Stomach (tissue), 9 donors: ENCODE results near the gene DOCK8. TPM values are rescaled to one million over a fixed set of nuclear protein-coding genes. Genes with fewer than 3 reads are reported as not detected.

Source experiments
- DNase-seq, 2 donors: peaks; one replicate each; pipeline versions ENCODE4 v3.0.0 to v3.0.0-alpha.2; 2013 to 2019
- H3K27ac ChIP-seq, 5 donors: fragments of 200-600 bp in 4 of 5; sonication (generic) in 4 of 5; one replicate each; pipeline ENCODE4 v1.5.1; 2013 to 2019; ENCODE audit warnings: mild to moderate bottlenecking in 1 of 5, moderate library complexity in 1 of 5
- H3K27me3 ChIP-seq, 3 donors: fragments of 200-600 bp; sonication (generic); one replicate each; pipeline ENCODE4 v1.5.1; 2017 to 2019; ENCODE audit warnings: mixed run types in 1 of 3
- H3K36me3 ChIP-seq, 4 donors: fragments of 200-600 bp; sonication (generic); 1 replicate in 3 of 4; 2 replicates in 1 of 4; pipeline ENCODE4 v1.5.1; 2016 to 2019
- H3K4me1 ChIP-seq, 4 donors: fragments of 200-600 bp; sonication (generic); one replicate each; pipeline ENCODE4 v1.5.1; 2016 to 2019
- H3K4me3 ChIP-seq, 4 donors: fragments of 200-600 bp; sonication (generic) in 3 of 4; one replicate each; pipeline ENCODE4 v1.5.1; 2016 to 2019; ENCODE audit warnings: mild to moderate bottlenecking in 1 of 4
- H3K9me3 ChIP-seq, 4 donors: fragments of 200-600 bp; sonication (generic); one replicate each; pipeline ENCODE4 v1.5.1; 2016 to 2019
- EP300 ChIP-seq: sonication (generic); formaldehyde crosslinking; IDR thresholded peaks from one replicate; pipeline ENCODE4 v1.6.1; 2017; ENCODE audit warnings: antibody characterized with exemption
- POLR2A ChIP-seq, 4 donors: fragments of 450-650 bp; IDR thresholded peaks; one replicate each; pipeline ENCODE4 v1.6.1; 2016; ENCODE audit warnings: antibody characterized with exemption in 4 of 4, control low read depth in 2 of 4, mild to moderate bottlenecking in 1 of 4, moderate library complexity in 1 of 4
- POLR2AphosphoS5 ChIP-seq, 3 donors: sonication (generic); formaldehyde crosslinking; IDR thresholded peaks; one replicate each; pipeline ENCODE4 v1.6.1; 2016; ENCODE audit warnings: antibody characterized with exemption in 3 of 3
- WGBS, 5 donors: extraction: QIAGEN DNeasy Blood & Tissue Kit in 3 of 5; methylation state at CpG; one replicate each; pipeline versions ENCODE4 v1.1.5 to v1.1.7; 2013 to 2018; 5-methylcytosine and 5-hydroxymethylcytosine counted together
- intact Hi-C: fragments of 100-400 bp; cut with DNase I; formaldehyde crosslinking; loops from one replicate; pipeline ENCODE4 v1.15.1; 2023; ENCODE audit warnings: low total_unique reads
- polyA plus RNA-seq, 3 donors: library from polyadenylated mRNA; stranded (reverse); fragments of 200-250 nt; gene quantifications; one replicate each; pipeline ENCODE4 v1.2.3, GENCODE V29; 2013
- total RNA-seq, 5 donors: library from RNA; depleted of rRNA; stranded (reverse); fragments of >200 nt; gene quantifications; one replicate each; pipeline versions ENCODE4 v1.1.0 to v1.2.3, GENCODE V29; 2014 to 2016
- TF ChIP-seq, protein P1 (sequence below), 7 experiments: fragments of 450-650 bp in 4 of 7; fragments of 200-600 bp in 3 of 7; sonication (generic) in 3 of 7; IDR thresholded peaks; one replicate each; pipeline ENCODE4 v1.5.1; 2016 to 2019; ENCODE audit warnings: antibody characterized with exemption in 7 of 7, control low read depth in 2 of 7, mild to moderate bottlenecking in 1 of 7
- donor health status: healthy with polysubstance abuse.
- donor health status: Bipolar disorder and iron deficiency.
- donor health status: healthy.

The DOCK8 gene
- total and polyA plus RNA-seq, 8 donors = 2.8 to 191 (median 10.2) TPM

- H3K27ac ChIP-seq = no peak overlapping the region
- H3K9me3 ChIP-seq = no peaks in the 10 kb centered on the region
- H3K4me1 ChIP-seq = no peaks in the 10 kb centered on the region
- intact Hi-C loops = no loop called here
- H3K27me3 ChIP-seq = no peaks in the 10 kb centered on the region
- no peak for TF ChIP-seq POLR2A (IDR thresholded peaks at IDR 0.05)
- TF ChIP-seq, protein P1, sequence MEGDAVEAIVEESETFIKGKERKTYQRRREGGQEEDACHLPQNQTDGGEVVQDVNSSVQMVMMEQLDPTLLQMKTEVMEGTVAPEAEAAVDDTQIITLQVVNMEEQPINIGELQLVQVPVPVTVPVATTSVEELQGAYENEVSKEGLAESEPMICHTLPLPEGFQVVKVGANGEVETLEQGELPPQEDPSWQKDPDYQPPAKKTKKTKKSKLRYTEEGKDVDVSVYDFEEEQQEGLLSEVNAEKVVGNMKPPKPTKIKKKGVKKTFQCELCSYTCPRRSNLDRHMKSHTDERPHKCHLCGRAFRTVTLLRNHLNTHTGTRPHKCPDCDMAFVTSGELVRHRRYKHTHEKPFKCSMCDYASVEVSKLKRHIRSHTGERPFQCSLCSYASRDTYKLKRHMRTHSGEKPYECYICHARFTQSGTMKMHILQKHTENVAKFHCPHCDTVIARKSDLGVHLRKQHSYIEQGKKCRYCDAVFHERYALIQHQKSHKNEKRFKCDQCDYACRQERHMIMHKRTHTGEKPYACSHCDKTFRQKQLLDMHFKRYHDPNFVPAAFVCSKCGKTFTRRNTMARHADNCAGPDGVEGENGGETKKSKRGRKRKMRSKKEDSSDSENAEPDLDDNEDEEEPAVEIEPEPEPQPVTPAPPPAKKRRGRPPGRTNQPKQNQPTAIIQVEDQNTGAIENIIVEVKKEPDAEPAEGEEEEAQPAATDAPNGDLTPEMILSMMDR (IDR thresholded peaks at IDR 0.05) = no peak
- no peak for TF ChIP-seq POLR2AphosphoS5 (IDR thresholded peaks at IDR 0.05)
- TF ChIP-seq EP300 = no peak
- no peak for DNase-seq
- H3K36me3 ChIP-seq = peaks cover 5 to 44% (median 27%) of the 10 kb centered on the region in 4 donors
- WGBS, 5 donors = 89 to 100% (median 94%) methylated on average over 3 of the region's 3 CpGs
- no peak overlapping the region for H3K4me3 ChIP-seq
Observed at GRCh38 chr9:396396-396795, 181.7 kb downstream of the DOCK8 start.

DNA sequence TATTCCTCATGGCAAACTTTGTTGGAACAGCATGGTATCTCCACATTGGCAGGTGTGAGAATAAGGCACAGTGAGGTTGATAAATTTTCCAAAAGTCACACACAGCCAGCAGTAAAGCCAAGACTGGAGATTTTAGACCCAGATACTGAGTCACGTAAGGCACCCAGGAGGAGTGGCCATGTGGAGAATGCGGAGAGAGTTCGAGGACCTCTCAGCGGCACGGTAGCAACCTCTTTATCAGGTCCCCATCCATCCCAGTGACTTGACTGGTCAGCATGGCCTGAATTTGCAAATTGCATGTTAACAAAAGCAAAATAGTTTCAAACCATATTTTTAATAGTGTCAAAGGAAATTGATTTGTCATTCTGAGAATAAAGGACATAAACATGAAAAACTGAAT is 183.4 kb downstream of the DOCK8 start:
- H3K27ac ChIP-seq = no peak overlapping the region
- H3K36me3 ChIP-seq = peaks cover 5 to 61% (median 35%) of the 10 kb centered on the region in 4 donors
- H3K4me3 ChIP-seq = no peak overlapping the region
- DNase-seq = no peak
- intact Hi-C loops = no loop called here
- no peaks in the 10 kb centered on the region for H3K4me1 ChIP-seq
- 80 to 88% (median 83%) methylated on average over 5 of the region's 5 CpGs for WGBS, 5 donors
- TF ChIP-seq POLR2A (IDR thresholded peaks at IDR 0.05) = no peak
- TF ChIP-seq POLR2AphosphoS5 (IDR thresholded peaks at IDR 0.05) = no peak
- no peak for TF ChIP-seq EP300
- TF ChIP-seq, protein P1 (IDR thresholded peaks at IDR 0.05) = no peak
- no peaks in the 10 kb centered on the region for H3K27me3 ChIP-seq
- no peaks in the 10 kb centered on the region for H3K9me3 ChIP-seq

- TF ChIP-seq, protein P1 (IDR thresholded peaks at IDR 0.05) = no peak
- TF ChIP-seq POLR2A (IDR thresholded peaks at IDR 0.05) (no peak), POLR2AphosphoS5 (IDR thresholded peaks at IDR 0.05) (no peak), EP300 (no peak)
- H3K4me3 ChIP-seq = no peak overlapping the region
- intact Hi-C loops = loop anchor here (10.0 kb wide), 1 partner anchor 144 kb away; no protein-coding TSS in a partner anchor
- no peak overlapping the region for H3K27ac ChIP-seq
- H3K9me3 ChIP-seq = no peaks in the 10 kb centered on the region
- H3K4me1 ChIP-seq = no peaks in the 10 kb centered on the region
- peaks cover 5 to 68% (median 37%) of the 10 kb centered on the region in 4 donors for H3K36me3 ChIP-seq
- H3K27me3 ChIP-seq = no peaks in the 10 kb centered on the region
- 77 to 85% (median 82%) methylated on average over 3 of the region's 3 CpGs for WGBS, 5 donors
- DNase-seq = no peak
Observed at GRCh38 chr9:401223-401622, 186.6 kb downstream of the DOCK8 start.

DNA sequence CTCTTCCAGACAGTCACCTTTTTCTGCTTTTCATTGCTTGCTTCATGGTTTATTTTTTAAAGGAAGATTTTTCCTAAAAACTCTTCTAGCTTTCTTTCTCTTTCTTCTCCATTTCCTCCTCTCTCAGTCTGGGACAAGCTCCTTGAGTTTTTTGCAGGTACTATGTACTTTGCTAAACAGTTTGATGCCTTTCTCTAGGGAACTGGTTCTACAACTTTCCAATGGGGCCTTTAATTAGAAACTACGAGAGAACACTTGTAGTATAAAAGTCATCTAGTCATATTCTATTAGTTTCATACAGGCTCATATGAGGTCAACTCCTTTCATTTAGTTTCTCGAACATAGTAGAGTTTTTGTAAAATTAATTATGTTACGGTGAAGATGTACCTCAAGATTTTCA is 189.6 kb downstream of the DOCK8 start:
- no peaks in the 10 kb centered on the region for H3K27me3 ChIP-seq
- no peak overlapping the region for H3K4me3 ChIP-seq
- intact Hi-C loops = loop anchor here (10.0 kb wide), 1 partner anchor 141 kb away; no protein-coding TSS in a partner anchor
- no peaks in the 10 kb centered on the region for H3K9me3 ChIP-seq
- TF ChIP-seq EP300 = no peak
- TF ChIP-seq POLR2A (IDR thresholded peaks at IDR 0.05) = no peak
- no peak for TF ChIP-seq POLR2AphosphoS5 (IDR thresholded peaks at IDR 0.05)
- TF ChIP-seq, protein P1 (IDR thresholded peaks at IDR 0.05) = no peak
- H3K4me1 ChIP-seq = no peaks in the 10 kb centered on the region
- H3K36me3 ChIP-seq = peaks cover 5 to 72% (median 35%) of the 10 kb centered on the region in 4 donors
- H3K27ac ChIP-seq = no peak overlapping the region
- peak in 1 of 2 donors; percentile 71 for DNase-seq
- WGBS, 5 donors = 62 to 83% (median 63%) methylated on average over 3 of the region's 3 CpGs
